NCI-H345 (cell line): ENCODE data around the gene TMEM39A.

Source experiments
- DNase-seq: peaks from one replicate; lab custom pipeline; 2025; lab: John Stamatoyannopoulos, UW

Gene TMEM39A

GRCh38 chr3:119400466-119400865 lies 62.9 kb downstream of the TMEM39A start:
- no peak for DNase-seq

GRCh38 chr3:119396870-119397269 lies 66.5 kb downstream of the TMEM39A start:
- no peak for DNase-seq

GRCh38 chr3:119395923-119396358 lies 67.5 kb downstream of the TMEM39A start:
- no peak for DNase-seq

- no peak for DNase-seq
Observed at GRCh38 chr3:119388577-119388976, 74.8 kb downstream of the TMEM39A start.

- DNase-seq, result no peak
Observed at GRCh38 chr3:119382134-119382533, 81.3 kb downstream of the TMEM39A start.

- DNase-seq, result peak; percentile 81
Observed at GRCh38 chr3:119380697-119381096, 82.7 kb downstream of the TMEM39A start.
